Spleen (tissue), 11 donors: ENCODE data around the gene TTN. TPM values are rescaled to one million over a fixed set of nuclear protein-coding genes. Genes with fewer than 3 reads are reported as not detected.

Experiments
- DNase-seq: peaks from one replicate; pipeline ENCODE4 v3.0.0-alpha.2; 2020
- H3K27ac ChIP-seq, 8 donors: fragments of 200-600 bp; sonication (generic) in 7 of 8; 1 replicate in 4 of 8; 2 replicates in 4 of 8; pipeline versions ENCODE4 v1.5.0 to v1.8.0; 2016 to 2021; ENCODE audit warnings: inconsistent platforms in 4 of 8, mild to moderate bottlenecking in 4 of 8, moderate library complexity in 1 of 8
- H3K27me3 ChIP-seq, 7 donors: fragments of 200-600 bp; sonication (generic) in 6 of 7; replicated peaks in 1 of 7; 1 replicate in 4 of 7; 2 replicates in 3 of 7; pipeline versions ENCODE4 v1.5.0 to v1.8.0; 2016 to 2021; ENCODE audit warnings: inconsistent platforms in 3 of 7, mild to moderate bottlenecking in 1 of 7
- H3K36me3 ChIP-seq, 6 donors: fragments of 200-600 bp; sonication (generic) in 5 of 6; 1 replicate in 4 of 6; 2 replicates in 2 of 6; pipeline versions ENCODE4 v1.5.0 to v1.8.0; 2016 to 2021; ENCODE audit warnings: inconsistent platforms in 2 of 6
- H3K4me1 ChIP-seq, 6 donors: fragments of 200-600 bp; sonication (generic) in 5 of 6; 1 replicate in 3 of 6; 2 replicates in 3 of 6; pipeline versions ENCODE4 v1.5.0 to v1.8.0; 2016 to 2021; ENCODE audit warnings: inconsistent platforms in 3 of 6
- H3K4me3 ChIP-seq, 8 donors: fragments of 200-600 bp; sonication (generic) in 7 of 8; 1 replicate in 4 of 8; 2 replicates in 4 of 8; pipeline versions ENCODE4 v1.5.0 to v1.8.0; 2016 to 2021; ENCODE audit warnings: inconsistent platforms in 4 of 8, mild to moderate bottlenecking in 4 of 8, moderate library complexity in 2 of 8
- H3K9me3 ChIP-seq, 8 donors: fragments of 200-600 bp; sonication (generic) in 7 of 8; 1 replicate in 4 of 8; 2 replicates in 4 of 8; pipeline versions ENCODE4 v1.5.0 to v1.8.0; 2016 to 2021; ENCODE audit warnings: inconsistent platforms in 4 of 8
- CTCF ChIP-seq, 11 experiments: fragments of 200-600 bp in 7 of 11; fragments of 450-650 bp in 4 of 11; sonication (generic) in 4 of 11; IDR thresholded peaks in 8 of 11; conservative IDR thresholded peaks in 3 of 11; 1 replicate in 7 of 11; 2 replicates in 4 of 11; pipeline versions ENCODE4 v1.4.0 to v1.8.0; 2016 to 2021; ENCODE audit warnings: antibody characterized with exemption in 11 of 11, inconsistent platforms in 4 of 11, mild to moderate bottlenecking in 1 of 11
- POLR2A ChIP-seq, 3 donors: fragments of 450-650 bp; IDR thresholded peaks; one replicate each; pipeline ENCODE4 v1.5.1; 2017; ENCODE audit warnings: antibody characterized with exemption in 3 of 3, mild to moderate bottlenecking in 1 of 3
- POLR2AphosphoS5 ChIP-seq, 3 donors: sonication (generic); formaldehyde crosslinking; IDR thresholded peaks; one replicate each; pipeline ENCODE4 v1.5.1; 2017; ENCODE audit warnings: antibody characterized with exemption in 3 of 3
- WGBS, 5 donors: extraction: QIAGEN DNeasy Blood & Tissue Kit in 3 of 5; methylation state at CpG; one replicate each; pipeline versions ENCODE4 v1.1.5 to v1.1.7; 2013 to 2018; 5-methylcytosine and 5-hydroxymethylcytosine counted together
- intact Hi-C: fragments of 100-400 bp; cut with DNase I; formaldehyde crosslinking; loops from one replicate; pipeline ENCODE4 v1.15.0; 2023; ENCODE audit warnings: low total_unique reads
- polyA plus RNA-seq, 3 donors: library from polyadenylated mRNA; stranded (reverse); fragments of 200-250 nt; gene quantifications; one replicate each; pipeline ENCODE4 v1.2.1, GENCODE V29; 2013
- total RNA-seq, 7 donors: library from RNA; depleted of rRNA in 3 of 7; stranded (reverse); fragments of >200 nt in 3 of 7; fragmentation: NEBNext Ultra II Directional in 4 of 7; extraction: Animal tissue kit (Norgen Biotek cat#: 25700) in 4 of 7; gene quantifications; one replicate each; pipeline versions ENCODE4 v1.1.0 to v1.2.1, GENCODE V29; 2016 to 2021
- donor health status: healthy with polysubstance abuse.
- donor health status: DM: no; HTN: no; CAD: no; lungs with moderate emphysema.
- donor health status: DM: no; HTN: no; CAD: no.
- donor health status: Bipolar disorder and iron deficiency.
- donor health status: healthy.
- donor health status: DM: no; HTN: no; CAD: no.
- donor health status: DM: yes; HTN: yes; CAD: no.

The TTN gene
- total and polyA plus RNA-seq, 10 donors, result 0.23 to 28.5 (median 19.6) TPM

GRCh38 chr2:178542569-178542968 is 264.7 kb downstream of the TTN start:
- no peaks in the 10 kb centered on the region for H3K9me3 ChIP-seq
- WGBS, 5 donors, result 90 to 97% (median 92%) methylated on average over 5 of the region's 5 CpGs
- no peak for TF ChIP-seq POLR2A (IDR thresholded peaks at IDR 0.05)
- TF ChIP-seq POLR2AphosphoS5 (IDR thresholded peaks at IDR 0.05), result no peak
- no peak for TF ChIP-seq CTCF (IDR thresholded peaks at IDR 0.05 in 8 of 11, conservative IDR thresholded peaks at IDR 0.05 in 3 of 11)
- intact Hi-C loops, result no loop called here
- no peak overlapping the region for H3K4me3 ChIP-seq
- no peaks in the 10 kb centered on the region for H3K4me1 ChIP-seq
- no peak overlapping the region for H3K27ac ChIP-seq
- peaks cover 2 to 100% (median 64%) of the 10 kb centered on the region in 6 donors for H3K36me3 ChIP-seq
- no peaks in the 10 kb centered on the region for H3K27me3 ChIP-seq
- DNase-seq, result no peak

GRCh38 chr2:178542161-178542560 is 265.1 kb downstream of the TTN start:
- H3K4me1 ChIP-seq, result no peaks in the 10 kb centered on the region
- intact Hi-C loops, result no loop called here
- no peak overlapping the region for H3K4me3 ChIP-seq
- TF ChIP-seq CTCF (IDR thresholded peaks at IDR 0.05 in 8 of 11, conservative IDR thresholded peaks at IDR 0.05 in 3 of 11), result no peak
- no peak for TF ChIP-seq POLR2AphosphoS5 (IDR thresholded peaks at IDR 0.05)
- no peak for TF ChIP-seq POLR2A (IDR thresholded peaks at IDR 0.05)
- no peak overlapping the region for H3K27ac ChIP-seq
- H3K36me3 ChIP-seq, result peaks cover 2 to 100% (median 66%) of the 10 kb centered on the region in 6 donors
- WGBS, 5 donors, result 90 to 97% (median 95%) methylated on average over 12 of the region's 12 CpGs
- H3K9me3 ChIP-seq, result no peaks in the 10 kb centered on the region
- DNase-seq, result no peak
- H3K27me3 ChIP-seq, result no peaks in the 10 kb centered on the region

- H3K27me3 ChIP-seq, result no peaks in the 10 kb centered on the region
- H3K36me3 ChIP-seq, result peaks cover 2 to 100% (median 55%) of the 10 kb centered on the region in 6 donors
- H3K9me3 ChIP-seq, result no peaks in the 10 kb centered on the region
- TF ChIP-seq CTCF (IDR thresholded peaks at IDR 0.05 in 8 of 11, conservative IDR thresholded peaks at IDR 0.05 in 3 of 11) (no peak), POLR2A (IDR thresholded peaks at IDR 0.05) (no peak), POLR2AphosphoS5 (IDR thresholded peaks at IDR 0.05) (no peak)
- DNase-seq, result no peak
- intact Hi-C loops, result no loop called here
- H3K4me1 ChIP-seq, result peaks cover 0 to 18% (median 0%) of the 10 kb centered on the region in 6 donors
- no peak overlapping the region for H3K27ac ChIP-seq
- H3K4me3 ChIP-seq, result no peak overlapping the region
- WGBS, 5 donors, result 86 to 97% (median 89%) methylated on average over 4 of the region's 4 CpGs
Observed at GRCh38 chr2:178536037-178536436, 271.2 kb downstream of the TTN start.

- Histone ChIP-seq H3K9me3 (no peaks in the 10 kb centered on the region), H3K27me3 (no peaks in the 10 kb centered on the region), H3K4me3 (peak overlapping the region in 2 of 8 donors; percentile 0 to 48), H3K27ac (peak overlapping the region in 7 of 8 donors; percentile 62 to 89 (median 84)), H3K4me1 (peaks cover 0 to 56% (median 10%) of the 10 kb centered on the region in 6 donors), H3K36me3 (peaks cover 0 to 64% (median 30%) of the 10 kb centered on the region in 6 donors)
- TF ChIP-seq POLR2AphosphoS5 (IDR thresholded peaks at IDR 0.05), result no peak
- no peak for TF ChIP-seq POLR2A (IDR thresholded peaks at IDR 0.05)
- no peak for TF ChIP-seq CTCF (IDR thresholded peaks at IDR 0.05 in 8 of 11, conservative IDR thresholded peaks at IDR 0.05 in 3 of 11)
- 62 to 79% (median 69%) methylated on average over 12 of the region's 12 CpGs for WGBS, 5 donors
- DNase-seq, result no peak
- intact Hi-C loops, result no loop called here
Observed at GRCh38 chr2:178531168-178531567, 276.1 kb downstream of the TTN start.
